GM12878 (cell line): ENCODE measurements around the gene UBE2Q2. TPM values are rescaled to one million over a fixed set of nuclear protein-coding genes. Genes with fewer than 3 reads are reported as not detected.

Experiments used
- ATAC-seq: fragments of 200-7000 bp; cut with Tn5 transposase; 3 replicates; pipeline ENCODE4 v1.9.1; 2020; ENCODE audit warnings: mild to moderate bottlenecking, moderate library complexity
- BruUV-seq: library from RNA; stranded (reverse); fragments of 400-500 nt; replicated peaks from 2 replicates; lab custom pipeline; 2021; lab: Mats Ljungman, UMichigan
- CTCF ChIA-PET: fragments of 300-600 bp; sonication (Branson Sonifier 250); formaldehyde crosslinking; extraction: SDS; loops from one replicate; lab custom pipeline; 2021; ENCODE audit warnings: inconsistent platforms; lab: Yijun Ruan, JAX
- POLR2A ChIA-PET: fragments of 350-600 bp; formaldehyde crosslinking; extraction: SDS; loops from one replicate; lab custom pipeline; 2021; ENCODE audit warnings: inconsistent platforms; lab: Charles Lee
- RAD21 ChIA-PET: fragments of 300-600 bp; sonication (Branson Sonifier 250); formaldehyde crosslinking; loops from one replicate; lab custom pipeline; 2023; ENCODE audit warnings: antibody characterized with exemption; ENCODE audit not compliant: unreplicated experiment; lab: Charles Lee
- SMC1A ChIA-PET: fragments of 300-600 bp; sonication (Branson Sonifier 250); formaldehyde crosslinking; loops from one replicate; lab custom pipeline; 2023; ENCODE audit not compliant: unreplicated experiment, uncharacterized antibody; lab: Charles Lee
- DNase-seq: peaks from one replicate; pipeline ENCODE4 v3.0.0-alpha.2; 2011; ENCODE audit warnings: low read depth, low spot score
- FAIRE-seq: peaks from 3 replicates; lab custom pipeline; 2011; peaks lifted over from hg19 to GRCh38; lab: Jason Lieb, UNC
- H2AFZ ChIP-seq: 2 replicates; pipeline ENCODE4 v1.6.0; 2011; ENCODE audit warnings: low read depth, low read length, control low read depth; ENCODE audit not compliant: control insufficient read depth
- H3K27ac ChIP-seq: 2 replicates; pipeline ENCODE4 v1.5.1; 2011; ENCODE audit warnings: control low read depth; ENCODE audit not compliant: control insufficient read depth, insufficient read depth
- H3K27me3 ChIP-seq, 2 experiments: replicated peaks in 1 of 2; 2 replicates each; pipeline versions ENCODE4 v1.6.0 to v1.6.1; 2011; ENCODE audit warnings: low read length in 1 of 2; ENCODE audit not compliant: control insufficient read depth in 2 of 2, insufficient read depth in 2 of 2
- H3K36me3 ChIP-seq, 2 experiments: 2 replicates each; pipeline ENCODE4 v1.5.1; 2011; ENCODE audit warnings: low read length in 1 of 2; ENCODE audit not compliant: control insufficient read depth in 2 of 2, insufficient read depth in 2 of 2
- H3K4me1 ChIP-seq: 2 replicates; pipeline ENCODE4 v1.6.1; 2011; ENCODE audit warnings: mild to moderate bottlenecking, low read length, moderate library complexity, mixed read lengths; ENCODE audit not compliant: control insufficient read depth, insufficient read depth
- H3K4me2 ChIP-seq: 2 replicates; pipeline ENCODE4 v1.6.0; 2011; ENCODE audit warnings: control low read depth; ENCODE audit not compliant: control insufficient read depth, insufficient read depth
- H3K4me3 ChIP-seq: fragments of 200-600 bp; sonication (generic); 2 replicates; pipeline ENCODE4 v1.5.1; 2016
- H3K79me2 ChIP-seq: 2 replicates; pipeline ENCODE4 v1.6.0; 2011; ENCODE audit warnings: low read length; ENCODE audit not compliant: control insufficient read depth, insufficient read depth
- H3K9ac ChIP-seq: 2 replicates; pipeline ENCODE4 v1.8.0; 2011; ENCODE audit warnings: low read length, control low read depth, mixed read lengths; ENCODE audit not compliant: control insufficient read depth, insufficient read depth
- H3K9me3 ChIP-seq: replicated peaks from 3 replicates; pipeline ENCODE4 v1.5.1; 2011; ENCODE audit warnings: mild to moderate bottlenecking, low read length; ENCODE audit not compliant: control insufficient read depth, insufficient read depth
- H4K20me1 ChIP-seq: 2 replicates; pipeline ENCODE4 v1.6.0; 2011; ENCODE audit not compliant: control insufficient read depth, insufficient read depth
- BACH1 ChIP-seq: fragments of 450-650 bp; IDR thresholded peaks from 2 replicates; pipeline ENCODE4 v1.6.1; 2017; ENCODE audit warnings: mild to moderate bottlenecking, borderline replicate concordance
- CEBPB ChIP-seq, 2 experiments: fragments of 150-350 bp in 1 of 2; IDR thresholded peaks; 2 replicates each; pipeline ENCODE4 v1.6.1; 2012 to 2014; ENCODE audit warnings: low read depth in 2 of 2, low read length in 2 of 2, borderline replicate concordance in 1 of 2, inconsistent platforms in 1 of 2
- CREB1 ChIP-seq: IDR thresholded peaks from 2 replicates; pipeline ENCODE4 v1.6.1; 2012; ENCODE audit warnings: low read depth, mild to moderate bottlenecking, inconsistent platforms
- IKZF2 ChIP-seq, 2 experiments: fragments of 450-650 bp; IDR thresholded peaks; 2 replicates each; pipeline ENCODE4 v1.6.1; 2017; ENCODE audit warnings: mild to moderate bottlenecking in 2 of 2, moderate library complexity in 2 of 2
- JUND ChIP-seq: IDR thresholded peaks from 2 replicates; pipeline ENCODE4 v1.6.1; 2012; ENCODE audit warnings: low read depth, mild to moderate bottlenecking, low read length, improper control_type of control experiment, moderate library complexity
- KAT2A ChIP-seq: conservative IDR thresholded peaks from 2 replicates; pipeline ENCODE4 v1.6.1; 2011; ENCODE audit warnings: low read depth, low read length; ENCODE audit not compliant: control insufficient read depth
- NFXL1 ChIP-seq: fragments of 450-650 bp; IDR thresholded peaks from 2 replicates; pipeline ENCODE4 v1.6.1; 2017; ENCODE audit warnings: antibody characterized with exemption, mild to moderate bottlenecking, borderline replicate concordance
- PAX8 ChIP-seq: fragments of 450-650 bp; IDR thresholded peaks from 2 replicates; pipeline ENCODE4 v1.6.1; 2017; ENCODE audit warnings: mild to moderate bottlenecking, moderate library complexity
- RFX5 ChIP-seq: IDR thresholded peaks from 2 replicates; pipeline ENCODE4 v1.6.1; 2011; ENCODE audit warnings: low read depth, low read length, improper control_type of control experiment
- SIX5 ChIP-seq: IDR thresholded peaks from 2 replicates; pipeline ENCODE4 v1.6.1; 2011; ENCODE audit warnings: mild to moderate bottlenecking, low read depth, low read length, moderate library complexity; ENCODE audit not compliant: severe bottlenecking
- TCF12 ChIP-seq: IDR thresholded peaks from 2 replicates; pipeline ENCODE4 v1.6.1; 2011; ENCODE audit warnings: low read depth, mild to moderate bottlenecking, low read length
- ZNF217 ChIP-seq: fragments of 450-650 bp; IDR thresholded peaks from 2 replicates; pipeline ENCODE4 v1.6.1; 2017; ENCODE audit warnings: antibody characterized with exemption, mild to moderate bottlenecking
- WGBS: methylation state at CpG from one replicate; pipeline ENCODE4 v1.1.6; 2016; ENCODE audit warnings: low lambda C conversion rate; ENCODE audit not compliant: insufficient replicate concordance, insufficient coverage; ENCODE audit errors: missing lambda C conversion rate; 5-methylcytosine and 5-hydroxymethylcytosine counted together
- in situ Hi-C: fragments of 300-500 bp; cut with MboI; formaldehyde crosslinking; loops from 9 replicates; pipeline ENCODE4 v1.14.3; 2018; ENCODE audit warnings: mixed read lengths
- intact Hi-C: fragments of 100-400 bp; cut with micrococcal nuclease; formaldehyde crosslinking; loops from one replicate; pipeline ENCODE4 v1.14.2; 2022; ENCODE audit not compliant: unreplicated experiment
- polyA plus RNA-seq, 11 experiments: library from polyadenylated mRNA; depleted of rRNA in 4 of 11; unstranded in 6 of 11; stranded (reverse) in 5 of 11; fragments of >200 nt; fragmentation: Nextera tagmentation in 4 of 11; fragmentation: Illumina TruSeq in 1 of 11; extraction: Ambion mirVana in 4 of 11; extraction: Trizol in 1 of 11; gene quantifications; 1 replicate in 1 of 11; 2 replicates in 10 of 11; pipeline versions ENCODE4 v1.2.1 to v1.2.3, GENCODE V29; 2011 to 2016; ENCODE audit warnings: inconsistent platforms in 2 of 11, missing spikeins in 2 of 11, low read depth in 1 of 11
- total RNA-seq, 4 experiments: library from RNA; depleted of rRNA in 3 of 4; stranded (reverse); fragments of >200 nt in 3 of 4; fragmentation: Illumina TruSeq in 1 of 4; extraction: Trizol in 1 of 4; gene quantifications; 2 replicates each; pipeline versions ENCODE4 v1.2.1 to v1.2.3, GENCODE V29; 2013 to 2021
- TF ChIP-seq, protein P1 (sequence below): IDR thresholded peaks from 2 replicates; pipeline ENCODE4 v1.6.1; 2011; ENCODE audit warnings: borderline replicate concordance, low read depth, mild to moderate bottlenecking, moderate library complexity, mixed read lengths, low read length; ENCODE audit not compliant: insufficient read depth; ENCODE audit errors: extremely low read length
- TF ChIP-seq, protein P2 (sequence below): fragments of 450-650 bp; IDR thresholded peaks from 2 replicates; pipeline ENCODE4 v1.6.1; 2016; ENCODE audit warnings: mild to moderate bottlenecking
- TF ChIP-seq, protein P3 (sequence below), 3 experiments: IDR thresholded peaks in 2 of 3; conservative IDR thresholded peaks in 1 of 3; 2 replicates each; pipeline ENCODE4 v1.5.1; 2011; ENCODE audit warnings: low read depth in 3 of 3, low read length in 3 of 3, mild to moderate bottlenecking in 3 of 3, control low read depth in 2 of 3, moderate library complexity in 2 of 3, inconsistent platforms in 1 of 3, mixed read lengths in 1 of 3; ENCODE audit not compliant: control insufficient read depth in 2 of 3, insufficient read depth in 1 of 3; ENCODE audit errors: extremely low read depth in 1 of 3

UBE2Q2 gene
- total and polyA plus RNA-seq, 10 of the 15 experiments (the other 5 are each of a cell fraction or from before 2014, with no cell fraction given) = 11.1 to 31.9 (median 21.6) TPM

DNA sequence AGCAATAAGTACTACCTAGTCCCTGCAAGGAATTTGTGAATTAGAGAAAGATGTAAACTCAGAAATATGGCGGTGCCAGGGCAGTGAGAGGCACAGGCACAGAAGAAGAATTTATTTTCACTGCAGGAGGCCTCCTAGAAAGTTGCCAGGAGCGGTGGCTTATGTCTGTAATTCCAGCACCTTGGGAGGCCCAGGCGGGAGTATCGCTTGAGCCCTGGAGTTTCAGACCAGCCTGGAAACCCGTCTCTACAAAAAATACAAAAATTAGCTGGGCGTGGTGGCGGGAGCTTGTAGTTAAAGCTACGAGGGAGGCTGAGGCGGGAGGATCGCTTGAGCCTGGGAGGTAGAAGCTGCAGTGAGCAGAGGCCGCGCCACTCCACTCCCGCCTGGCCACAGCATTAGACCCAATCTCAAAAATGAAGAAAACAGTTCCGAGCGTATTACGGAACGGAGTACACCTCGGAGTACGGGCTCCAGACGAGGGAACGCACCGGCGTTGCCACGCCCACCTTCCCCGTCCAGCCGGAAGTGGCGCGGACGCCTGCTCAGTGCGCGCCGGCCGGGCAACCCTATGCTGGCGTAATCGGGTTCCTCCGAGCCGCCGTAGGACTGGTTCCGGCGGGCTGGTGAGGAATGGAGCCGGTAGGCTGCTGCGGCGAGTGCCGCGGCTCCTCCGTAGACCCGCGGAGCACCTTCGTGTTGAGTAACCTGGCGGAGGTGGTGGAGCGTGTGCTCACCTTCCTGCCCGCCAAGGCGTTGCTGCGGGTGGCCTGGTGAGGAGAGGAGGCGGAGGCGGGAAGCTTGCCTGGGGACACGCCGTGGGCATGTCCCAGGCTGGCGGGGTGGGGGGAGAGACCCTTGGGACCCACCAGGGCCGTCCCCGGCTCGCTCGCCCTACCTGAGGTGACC is 60.3 kb downstream of the UBE2Q2 start, which contains the start of gene FBXO22 (continued):
- TF ChIP-seq, protein P1, sequence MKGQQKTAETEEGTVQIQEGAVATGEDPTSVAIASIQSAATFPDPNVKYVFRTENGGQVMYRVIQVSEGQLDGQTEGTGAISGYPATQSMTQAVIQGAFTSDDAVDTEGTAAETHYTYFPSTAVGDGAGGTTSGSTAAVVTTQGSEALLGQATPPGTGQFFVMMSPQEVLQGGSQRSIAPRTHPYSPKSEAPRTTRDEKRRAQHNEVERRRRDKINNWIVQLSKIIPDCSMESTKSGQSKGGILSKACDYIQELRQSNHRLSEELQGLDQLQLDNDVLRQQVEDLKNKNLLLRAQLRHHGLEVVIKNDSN = no peak
- TF ChIP-seq JUND (no peak), CREB1 (peak; percentile 86), BACH1 (peak; percentile 75), NFXL1 (no peak), ZNF217 (no peak)
- TF ChIP-seq, protein P2, sequence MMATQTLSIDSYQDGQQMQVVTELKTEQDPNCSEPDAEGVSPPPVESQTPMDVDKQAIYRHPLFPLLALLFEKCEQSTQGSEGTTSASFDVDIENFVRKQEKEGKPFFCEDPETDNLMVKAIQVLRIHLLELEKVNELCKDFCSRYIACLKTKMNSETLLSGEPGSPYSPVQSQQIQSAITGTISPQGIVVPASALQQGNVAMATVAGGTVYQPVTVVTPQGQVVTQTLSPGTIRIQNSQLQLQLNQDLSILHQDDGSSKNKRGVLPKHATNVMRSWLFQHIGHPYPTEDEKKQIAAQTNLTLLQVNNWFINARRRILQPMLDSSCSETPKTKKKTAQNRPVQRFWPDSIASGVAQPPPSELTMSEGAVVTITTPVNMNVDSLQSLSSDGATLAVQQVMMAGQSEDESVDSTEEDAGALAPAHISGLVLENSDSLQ = no peak
- TF ChIP-seq, all 136 proteins: peak for 50

DNA sequence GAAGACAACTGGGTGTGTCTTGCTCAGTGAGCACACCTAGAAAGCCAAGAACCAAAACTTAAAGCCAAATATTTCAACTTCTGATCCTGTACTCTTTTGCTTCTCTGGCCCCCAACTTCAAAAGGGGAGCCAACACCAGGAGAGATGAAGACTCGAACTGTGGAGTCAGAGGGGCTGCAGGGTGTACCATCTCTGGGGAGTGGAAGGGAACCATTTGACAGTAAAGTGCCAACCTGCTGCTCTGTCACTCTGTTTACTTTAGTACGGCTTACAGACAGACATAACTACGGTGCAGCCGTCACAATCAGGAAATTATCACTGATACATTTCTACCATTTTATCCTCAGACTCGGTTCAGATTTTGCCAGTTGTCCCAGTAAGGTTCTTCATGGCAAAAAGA is 62.0 kb downstream of the UBE2Q2 start:
- Histone ChIP-seq H2AFZ (no peak overlapping the region), H3K4me1 (no peaks in the 10 kb centered on the region), H3K36me3 (peaks cover 0 to 2% of the 10 kb centered on the region in 2 experiments; a peak in 3 of 4 replicates), H3K27ac (no peak overlapping the region), H3K79me2 (peaks cover 38% of the 10 kb centered on the region), H3K9me3 (no peaks in the 10 kb centered on the region; the same call in 2 of the 3 replicates), H3K9ac (no peak overlapping the region), H3K4me3 (peak overlapping the region; percentile 42), H4K20me1 (no peaks in the 10 kb centered on the region), H3K27me3 (no peaks in the 10 kb centered on the region), H3K4me2 (peak overlapping the region; percentile 71)
- FAIRE-seq (no peak), ATAC-seq (no peak), DNase-seq (no peak)
- intact Hi-C loops = no loop called here
- CTCF ChIA-PET = interaction anchor here (1.0 kb wide), 1 partner anchor 50 kb away, joined by 3 read pairs; no protein-coding TSS in a partner anchor
- 80% methylated on average over 5 of the region's 5 CpGs for WGBS
- no TSS peak for BruUV-seq
- in situ Hi-C loops = no loop called here
- RAD21 ChIA-PET = no interaction called here
- SMC1A ChIA-PET = interaction anchor here (0.8 kb wide), 1 partner anchor 13 kb away, joined by 3 read pairs; no protein-coding TSS in a partner anchor
- POLR2A ChIA-PET = no interaction called here
- TF ChIP-seq RFX5 (no peak), TCF12 (no peak), IKZF2 (IDR thresholded peaks at IDR 0.05) (no peak), SIX5 (no peak), PAX8 (no peak), KAT2A (no peak), CEBPB (IDR thresholded peaks at IDR 0.05; ENCODE audit: borderline replicate concordance in 1 of 2, low read depth in 2 of 2, low read length in 2 of 2) (no peak)
- TF ChIP-seq, protein P3, sequence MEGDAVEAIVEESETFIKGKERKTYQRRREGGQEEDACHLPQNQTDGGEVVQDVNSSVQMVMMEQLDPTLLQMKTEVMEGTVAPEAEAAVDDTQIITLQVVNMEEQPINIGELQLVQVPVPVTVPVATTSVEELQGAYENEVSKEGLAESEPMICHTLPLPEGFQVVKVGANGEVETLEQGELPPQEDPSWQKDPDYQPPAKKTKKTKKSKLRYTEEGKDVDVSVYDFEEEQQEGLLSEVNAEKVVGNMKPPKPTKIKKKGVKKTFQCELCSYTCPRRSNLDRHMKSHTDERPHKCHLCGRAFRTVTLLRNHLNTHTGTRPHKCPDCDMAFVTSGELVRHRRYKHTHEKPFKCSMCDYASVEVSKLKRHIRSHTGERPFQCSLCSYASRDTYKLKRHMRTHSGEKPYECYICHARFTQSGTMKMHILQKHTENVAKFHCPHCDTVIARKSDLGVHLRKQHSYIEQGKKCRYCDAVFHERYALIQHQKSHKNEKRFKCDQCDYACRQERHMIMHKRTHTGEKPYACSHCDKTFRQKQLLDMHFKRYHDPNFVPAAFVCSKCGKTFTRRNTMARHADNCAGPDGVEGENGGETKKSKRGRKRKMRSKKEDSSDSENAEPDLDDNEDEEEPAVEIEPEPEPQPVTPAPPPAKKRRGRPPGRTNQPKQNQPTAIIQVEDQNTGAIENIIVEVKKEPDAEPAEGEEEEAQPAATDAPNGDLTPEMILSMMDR (IDR thresholded peaks at IDR 0.05 in 2 of 3, conservative IDR thresholded peaks at IDR 0.05 in 1 of 3; ENCODE audit: control insufficient read depth in 2 of 3, extremely low read depth in 1 of 3, insufficient read depth in 1 of 3, low read depth in 3 of 3, low read length in 3 of 3) = no peak
